ENCODE results near the gene ABCF2. TPM values are rescaled to one million over a fixed set of nuclear protein-coding genes. Genes with fewer than 3 reads are reported as not detected.

ABCF2 gene
- total and polyA plus RNA-seq, 2 donors from 2014 or later: 22.5 to 30.8 TPM

DNA sequence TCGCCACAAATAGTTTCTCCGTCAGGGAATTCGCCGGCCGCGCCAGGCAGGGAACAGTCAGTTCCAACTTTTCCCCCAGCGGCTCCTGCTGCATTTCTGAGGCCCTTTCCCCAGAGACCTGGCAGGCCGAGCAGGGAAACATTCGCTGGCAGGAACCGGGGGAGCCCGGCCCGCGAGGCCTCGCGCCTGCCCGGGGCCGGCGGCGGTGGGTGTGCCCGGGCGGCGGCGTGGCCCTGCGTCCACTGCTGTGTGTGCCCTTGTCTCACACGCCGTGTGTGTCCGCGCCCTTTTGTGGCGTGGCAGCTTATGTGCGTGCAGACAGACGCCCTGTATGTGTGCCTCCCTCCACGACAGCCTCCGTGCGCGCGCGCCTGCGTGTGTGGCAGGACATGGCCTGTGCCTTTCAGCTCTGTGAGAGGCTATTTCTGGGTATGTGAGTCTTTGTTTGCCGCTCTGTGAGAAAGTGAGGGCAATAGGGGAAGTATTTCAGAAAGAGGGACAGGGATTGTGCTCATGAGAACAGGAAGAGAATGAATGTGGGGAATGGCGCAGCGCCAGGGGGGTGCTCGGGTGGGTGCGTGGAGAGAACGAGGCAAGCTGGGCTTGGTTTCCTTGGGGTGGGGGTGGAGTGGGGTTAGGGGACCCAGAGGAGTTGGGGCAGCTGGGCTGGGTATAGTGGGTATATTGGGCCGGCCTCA lies 22.2 kb upstream of the ABCF2 start:
- Histone ChIP-seq H3K4me3 (ENCODE audit: low read length in 3 of 3) (peak overlapping the region in 2 of 3 donors; percentile 36 to 56), H3K9me3 (ENCODE audit: control insufficient read depth in 2 of 3, insufficient read depth in 1 of 3, low read length in 3 of 3) (no peaks in the 10 kb centered on the region), H3K9ac (ENCODE audit: low read length in 3 of 3) (peak overlapping the region in 1 of 3 donors; percentile 71), H3K4me1 (ENCODE audit: control insufficient read depth in 2 of 3, insufficient read depth in 2 of 3, low read depth in 1 of 3, low read length in 3 of 3) (peaks cover 10 to 55% (median 25%) of the 10 kb centered on the region in 3 donors), H3K27me3 (ENCODE audit: control insufficient read depth, insufficient read depth, low read length) (no peaks in the 10 kb centered on the region), H3K27ac (ENCODE audit: low read depth in 2 of 2, low read length in 2 of 2) (peak overlapping the region; percentile 61 to 89), H3K36me3 (ENCODE audit: control insufficient read depth in 2 of 3, insufficient read depth in 3 of 3, low read length in 3 of 3) (no peaks in the 10 kb centered on the region)
- intact Hi-C loops (cut with DNase I): loop anchor here (10.0 kb wide), 1 partner anchor 56 kb away; no protein-coding TSS in a partner anchor
- FAIRE-seq: no peak
- TF ChIP-seq, protein P1, sequence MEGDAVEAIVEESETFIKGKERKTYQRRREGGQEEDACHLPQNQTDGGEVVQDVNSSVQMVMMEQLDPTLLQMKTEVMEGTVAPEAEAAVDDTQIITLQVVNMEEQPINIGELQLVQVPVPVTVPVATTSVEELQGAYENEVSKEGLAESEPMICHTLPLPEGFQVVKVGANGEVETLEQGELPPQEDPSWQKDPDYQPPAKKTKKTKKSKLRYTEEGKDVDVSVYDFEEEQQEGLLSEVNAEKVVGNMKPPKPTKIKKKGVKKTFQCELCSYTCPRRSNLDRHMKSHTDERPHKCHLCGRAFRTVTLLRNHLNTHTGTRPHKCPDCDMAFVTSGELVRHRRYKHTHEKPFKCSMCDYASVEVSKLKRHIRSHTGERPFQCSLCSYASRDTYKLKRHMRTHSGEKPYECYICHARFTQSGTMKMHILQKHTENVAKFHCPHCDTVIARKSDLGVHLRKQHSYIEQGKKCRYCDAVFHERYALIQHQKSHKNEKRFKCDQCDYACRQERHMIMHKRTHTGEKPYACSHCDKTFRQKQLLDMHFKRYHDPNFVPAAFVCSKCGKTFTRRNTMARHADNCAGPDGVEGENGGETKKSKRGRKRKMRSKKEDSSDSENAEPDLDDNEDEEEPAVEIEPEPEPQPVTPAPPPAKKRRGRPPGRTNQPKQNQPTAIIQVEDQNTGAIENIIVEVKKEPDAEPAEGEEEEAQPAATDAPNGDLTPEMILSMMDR (IDR thresholded peaks at IDR 0.05; ENCODE audit: borderline replicate concordance, extremely low read depth, insufficient read depth): no peak
- DNase-seq: peak in 4 of 5 donors; percentile 56 to 77 (median 60)

DNA sequence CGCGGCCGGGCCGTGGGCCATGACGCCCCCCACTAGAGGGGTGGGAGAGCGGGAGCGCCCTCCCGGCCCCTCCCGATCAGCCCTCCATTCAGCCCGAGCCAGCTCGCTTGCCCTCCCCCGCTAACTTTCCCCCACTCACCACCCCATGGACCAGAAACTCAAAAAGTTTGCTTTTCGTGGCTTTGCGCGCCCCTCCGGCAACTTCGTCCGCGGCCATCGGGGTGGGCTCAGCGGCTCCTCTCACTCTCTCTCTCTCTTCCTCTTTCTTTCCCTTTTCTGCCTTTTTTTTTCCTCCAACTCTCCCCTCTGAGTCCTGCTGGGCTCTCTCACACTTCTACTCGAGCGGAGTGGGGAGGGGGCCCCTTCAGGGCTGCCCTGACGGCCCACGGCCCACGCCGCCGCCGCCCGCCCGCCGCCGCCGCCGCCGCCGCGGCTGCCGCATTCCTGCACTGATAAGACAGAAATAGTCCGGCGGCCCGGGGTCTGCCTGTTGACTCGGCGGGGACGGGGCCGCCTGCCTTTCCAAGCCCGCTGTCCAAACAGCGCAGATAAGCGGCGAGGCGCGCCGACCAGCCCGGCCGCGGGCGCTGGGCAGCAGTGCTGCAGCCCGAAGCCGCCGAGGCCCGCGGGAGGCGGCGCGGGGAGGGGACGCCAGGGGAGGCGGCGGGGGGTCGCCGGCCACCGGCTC lies 21.5 kb upstream of the ABCF2 start, which contains the start of gene SMARCD3:
Gene SMARCD3 (minus strand): TSS at position 349 of the 688 bp plus-strand sequence. CDS start 132 bp downstream, at position 217.
- H3K4me3 ChIP-seq (ENCODE audit: low read length in 3 of 3): peak within 1 kb of the TSS; percentile 58 to 65 (median 62)
- no peaks in the 10 kb centered on the region for H3K9me3 ChIP-seq (ENCODE audit: control insufficient read depth in 2 of 3, insufficient read depth in 1 of 3, low read length in 3 of 3)
- FAIRE-seq (no peak), DNase-seq (peak; percentile 80 to 89 (median 87))
- no peaks in the 10 kb centered on the region for H3K27me3 ChIP-seq (ENCODE audit: control insufficient read depth, insufficient read depth, low read length)
- no peaks in the 10 kb centered on the region for H3K36me3 ChIP-seq (ENCODE audit: control insufficient read depth in 2 of 3, insufficient read depth in 3 of 3, low read length in 3 of 3)
- TF ChIP-seq, protein P1 (IDR thresholded peaks at IDR 0.05; ENCODE audit: borderline replicate concordance, extremely low read depth, insufficient read depth): no peak
- peaks cover 10 to 59% (median 25%) of the 10 kb centered on the region in 3 donors for H3K4me1 ChIP-seq (ENCODE audit: control insufficient read depth in 2 of 3, insufficient read depth in 2 of 3, low read depth in 1 of 3, low read length in 3 of 3)
- H3K9ac ChIP-seq (ENCODE audit: low read length in 3 of 3): peak within 1 kb of the TSS; percentile 18 to 71 (median 55)
- intact Hi-C loops (cut with DNase I): loop anchor here (10.0 kb wide), 1 partner anchor 56 kb away; no protein-coding TSS in a partner anchor
- H3K27ac ChIP-seq (ENCODE audit: low read depth in 2 of 2, low read length in 2 of 2): peak within 1 kb of the TSS; percentile 89 to 93

DNA sequence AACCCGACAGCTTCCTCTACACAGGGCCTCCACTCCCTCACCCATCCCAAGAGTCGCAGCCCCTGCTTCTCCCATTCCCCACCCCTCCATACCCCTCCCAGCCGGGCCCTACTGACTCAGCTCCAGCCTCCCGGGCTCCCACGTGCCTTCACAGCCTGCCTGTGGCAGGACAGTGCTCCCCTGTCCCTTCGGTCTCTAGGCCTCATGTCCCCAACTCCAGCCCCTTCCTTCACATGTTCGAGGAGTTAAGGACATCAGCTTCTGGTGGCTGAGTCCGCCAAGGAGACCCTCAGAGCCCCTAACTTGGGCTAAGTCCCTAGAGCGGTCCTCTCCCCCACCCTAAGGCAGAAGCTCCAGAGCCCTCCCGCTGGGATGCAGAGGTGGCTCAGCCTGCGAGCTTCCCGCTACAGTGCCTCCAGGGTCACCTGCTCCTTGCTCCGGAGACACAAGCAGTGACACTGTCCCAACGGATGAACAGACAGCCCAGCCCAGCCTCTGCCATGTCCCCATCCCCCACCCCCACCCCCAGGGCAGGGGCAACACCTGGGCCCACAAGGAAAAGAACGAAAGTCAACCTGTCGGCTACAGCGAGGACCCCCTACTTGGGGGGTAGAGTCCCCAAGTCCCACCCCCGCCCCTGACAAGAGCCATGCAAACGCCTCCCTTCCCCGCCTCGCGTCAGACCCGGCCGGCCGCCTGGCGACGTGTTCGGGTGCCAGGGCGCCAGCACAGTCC lies 20.8 kb upstream of the ABCF2 start:
- intact Hi-C loops (cut with DNase I): loop anchor here (10.0 kb wide), 1 partner anchor 57 kb away; no protein-coding TSS in a partner anchor
- Histone ChIP-seq H3K9me3 (ENCODE audit: control insufficient read depth in 2 of 3, insufficient read depth in 1 of 3, low read length in 3 of 3) (no peaks in the 10 kb centered on the region), H3K4me3 (ENCODE audit: low read length in 3 of 3) (peak overlapping the region; percentile 58 to 65 (median 62)), H3K27me3 (ENCODE audit: control insufficient read depth, insufficient read depth, low read length) (no peaks in the 10 kb centered on the region), H3K36me3 (ENCODE audit: control insufficient read depth in 2 of 3, insufficient read depth in 3 of 3, low read length in 3 of 3) (no peaks in the 10 kb centered on the region), H3K27ac (ENCODE audit: low read depth in 2 of 2, low read length in 2 of 2) (peak overlapping the region; percentile 83 to 93), H3K9ac (ENCODE audit: low read length in 3 of 3) (peak overlapping the region; percentile 18 to 41 (median 37)), H3K4me1 (ENCODE audit: control insufficient read depth in 2 of 3, insufficient read depth in 2 of 3, low read depth in 1 of 3, low read length in 3 of 3) (peaks cover 10 to 60% (median 25%) of the 10 kb centered on the region in 3 donors)
- FAIRE-seq: no peak
- TF ChIP-seq, protein P1 (IDR thresholded peaks at IDR 0.05; ENCODE audit: borderline replicate concordance, extremely low read depth, insufficient read depth): no peak
- DNase-seq: peak; percentile 48 to 85 (median 59)

All from kidney (tissue), 14 donors.